GM18951 (cell line): Measurements from ENCODE around the gene APRT.

Source experiments
- POLR2A ChIP-seq: IDR thresholded peaks from 4 replicates; pipeline ENCODE4 v1.6.1; 2011; ENCODE audit warnings: mild to moderate bottlenecking; ENCODE audit not compliant: insufficient read length, insufficient read depth; ENCODE audit errors: extremely low read depth
- in situ Hi-C: fragments of 300-500 bp; cut with MboI; formaldehyde crosslinking; loops from one replicate; pipeline ENCODE4 v1.12.0; 2022; ENCODE audit warnings: low sequenced_read_pairs, mixed read lengths, inconsistent platforms; ENCODE audit not compliant: unreplicated experiment

The APRT gene

GRCh38 chr16:88761143-88761534 lies 50.6 kb downstream of the APRT start:
- in situ Hi-C loops = no loop called here
- TF ChIP-seq POLR2A = no peak

GRCh38 chr16:88760424-88761142 lies 51.1 kb downstream of the APRT start:
- TF ChIP-seq POLR2A = no peak
- in situ Hi-C loops = no loop called here

GRCh38 chr16:88759976-88760350 lies 51.8 kb downstream of the APRT start:
- no peak for TF ChIP-seq POLR2A
- in situ Hi-C loops = no loop called here
